Activated naive CD4-positive, alpha-beta T cell treated with anti-CD3 and anti-CD28 coated beads for 36 hours (primary cell): ENCODE data around the gene STX10. TPM values are rescaled to one million over a fixed set of nuclear protein-coding genes. Genes with fewer than 3 reads are reported as not detected.

ENCODE experiments used
- CTCF ChIA-PET: fragments of 350-600 bp; sonication (Branson Sonifier 250); formaldehyde crosslinking; loops from one replicate; lab custom pipeline; 2021; ENCODE audit warnings: antibody characterized with exemption; lab: Charles Lee
- DNase-seq: peaks from one replicate; pipeline ENCODE4 v3.0.0-alpha.2; 2020
- H3K27ac Mint-ChIP-seq: one replicate; pipeline ENCODE4 v1.8.0; 2021; ENCODE audit warnings: mild to moderate bottlenecking, mixed read lengths
- H3K27me3 Mint-ChIP-seq: one replicate; pipeline ENCODE4 v1.8.0; 2021; ENCODE audit warnings: low read depth, mixed read lengths
- H3K36me3 Mint-ChIP-seq: one replicate; pipeline ENCODE4 v1.8.0; 2021; ENCODE audit warnings: low read depth, mixed read lengths
- H3K4me1 Mint-ChIP-seq: one replicate; pipeline ENCODE4 v1.8.0; 2021; ENCODE audit warnings: low read depth, mixed read lengths
- H3K4me3 Mint-ChIP-seq: one replicate; pipeline ENCODE4 v1.8.0; 2021; ENCODE audit warnings: mild to moderate bottlenecking, moderate library complexity, mixed read lengths
- H3K9me3 Mint-ChIP-seq: one replicate; pipeline ENCODE4 v1.8.0; 2021; ENCODE audit warnings: mixed read lengths
- intact Hi-C: fragments of 100-400 bp; cut with micrococcal nuclease; formaldehyde crosslinking; loops from one replicate; pipeline ENCODE4 v1.15.1; 2023
- total RNA-seq, 2 experiments: library from RNA; stranded (reverse); gene quantifications; one replicate each; pipeline ENCODE4 v1.2.3, GENCODE V29; 2021

Gene STX10
- total RNA-seq, 2 experiments from 2014 or later = 48.3 to 48.9 TPM

GRCh38 chr19:13163609-13164342, 13.6 kb upstream of the STX10 start:
- peak; percentile 78 for DNase-seq
- intact Hi-C loops = loop anchor here (1.0 kb wide), 2 partner anchors 8 to 45 kb away; partner anchors contain the start of gene NACC1
- CTCF ChIA-PET = interaction anchor here (0.6 to 3.3 kb wide), 4 partner anchors 9 to 102 kb away, joined by 3 to 14 read pairs (median 5); no protein-coding TSS in a partner anchor
- peaks cover 65% of the 10 kb centered on the region for H3K4me1 Mint-ChIP-seq
- no peaks in the 10 kb centered on the region for H3K36me3 Mint-ChIP-seq
- H3K27me3 Mint-ChIP-seq = no peaks in the 10 kb centered on the region
- peak overlapping the region; percentile 97 for H3K27ac Mint-ChIP-seq
- no peaks in the 10 kb centered on the region for H3K9me3 Mint-ChIP-seq
- H3K4me3 Mint-ChIP-seq = peak overlapping the region; percentile 79

GRCh38 chr19:13162724-13163608, 12.8 kb upstream of the STX10 start:
- peaks cover 65% of the 10 kb centered on the region for H3K4me1 Mint-ChIP-seq
- peak; percentile 98 for DNase-seq
- H3K27me3 Mint-ChIP-seq = no peaks in the 10 kb centered on the region
- intact Hi-C loops = loop anchor here (1.0 kb wide), 2 partner anchors 8 to 45 kb away; partner anchors contain the start of gene NACC1
- H3K36me3 Mint-ChIP-seq = no peaks in the 10 kb centered on the region
- peak overlapping the region; percentile 79 for H3K4me3 Mint-ChIP-seq
- H3K27ac Mint-ChIP-seq = peak overlapping the region; percentile 97
- CTCF ChIA-PET = interaction anchor here (0.6 to 3.3 kb wide), 4 partner anchors 8 to 103 kb away, joined by 3 to 14 read pairs (median 5); no protein-coding TSS in a partner anchor
- no peaks in the 10 kb centered on the region for H3K9me3 Mint-ChIP-seq

GRCh38 chr19:13160557-13160956, 10.4 kb upstream of the STX10 start:
- Mint-ChIP-seq H3K4me1 (peaks cover 63% of the 10 kb centered on the region), H3K36me3 (peaks cover 2% of the 10 kb centered on the region), H3K4me3 (no peak overlapping the region), H3K9me3 (no peaks in the 10 kb centered on the region), H3K27me3 (no peaks in the 10 kb centered on the region), H3K27ac (peak overlapping the region; percentile 60)
- intact Hi-C loops = no loop called here
- DNase-seq = no peak
- CTCF ChIA-PET = interaction anchor here (1.0 kb wide), 1 partner anchor 9 kb away, joined by 3 read pairs; no protein-coding TSS in a partner anchor

GRCh38 chr19:13159713-13160112, 9.5 kb upstream of the STX10 start:
- Mint-ChIP-seq H3K4me3 (no peak overlapping the region), H3K9me3 (no peaks in the 10 kb centered on the region), H3K4me1 (peaks cover 57% of the 10 kb centered on the region), H3K36me3 (peaks cover 9% of the 10 kb centered on the region), H3K27ac (no peak overlapping the region), H3K27me3 (no peaks in the 10 kb centered on the region)
- intact Hi-C loops = loop anchor here (5.0 kb wide), 2 partner anchors 33 to 843 kb away; no protein-coding TSS in a partner anchor
- CTCF ChIA-PET = interaction anchor here (1.8 kb wide), 1 partner anchor 36 kb away, joined by 4 read pairs; no protein-coding TSS in a partner anchor
- DNase-seq = no peak

- peak overlapping the region; percentile 100 for H3K27ac Mint-ChIP-seq
- H3K4me3 Mint-ChIP-seq = peak overlapping the region; percentile 99
- CTCF ChIA-PET = interaction anchor here (0.7 to 1.4 kb wide), 11 partner anchors 8 to 190 kb away, joined by 3 to 7 read pairs (median 3); no protein-coding TSS in a partner anchor
- no peaks in the 10 kb centered on the region for H3K9me3 Mint-ChIP-seq
- peaks cover 29% of the 10 kb centered on the region for H3K36me3 Mint-ChIP-seq
- intact Hi-C loops = loop anchor here (1.0 to 5.0 kb wide), 9 partner anchors 8 to 847 kb away; partner anchors contain the start of gene JUNB
- peaks cover 40% of the 10 kb centered on the region for H3K4me1 Mint-ChIP-seq
- no peaks in the 10 kb centered on the region for H3K27me3 Mint-ChIP-seq
- peak; percentile 86 for DNase-seq
Measured at GRCh38 chr19:13155472-13156359, 5.5 kb upstream of the STX10 start.

- intact Hi-C loops = loop anchor here (1.0 to 5.0 kb wide), 10 partner anchors 8 to 1227 kb away; partner anchors contain the start of genes ADGRE5 and TRIR
- H3K27me3 Mint-ChIP-seq = no peaks in the 10 kb centered on the region
- H3K4me3 Mint-ChIP-seq = peak overlapping the region; percentile 99
- peak overlapping the region; percentile 100 for H3K27ac Mint-ChIP-seq
- CTCF ChIA-PET = interaction anchor here (0.9 to 1.4 kb wide), 9 partner anchors 9 to 189 kb away, joined by 3 to 7 read pairs (median 4); no protein-coding TSS in a partner anchor
- H3K4me1 Mint-ChIP-seq = peaks cover 34% of the 10 kb centered on the region
- peak; percentile 95 for DNase-seq
- peaks cover 30% of the 10 kb centered on the region for H3K36me3 Mint-ChIP-seq
- no peaks in the 10 kb centered on the region for H3K9me3 Mint-ChIP-seq
Measured at GRCh38 chr19:13154911-13155471, 4.8 kb upstream of the STX10 start.

GRCh38 chr19:13154241-13154778, 4.1 kb upstream of the STX10 start:
- intact Hi-C loops = loop anchor here (2.0 to 5.0 kb wide), 6 partner anchors 142 to 1228 kb away; partner anchors contain the start of genes ADGRE5 and TRIR
- Mint-ChIP-seq H3K4me3 (peak overlapping the region; percentile 99), H3K9me3 (no peaks in the 10 kb centered on the region), H3K36me3 (peaks cover 30% of the 10 kb centered on the region), H3K27ac (peak overlapping the region; percentile 100), H3K4me1 (peaks cover 35% of the 10 kb centered on the region), H3K27me3 (no peaks in the 10 kb centered on the region)
- CTCF ChIA-PET = interaction anchor here (1.0 to 1.3 kb wide), 3 partner anchors 9 to 189 kb away, joined by 3 to 7 read pairs (median 3); no protein-coding TSS in a partner anchor
- DNase-seq = peak; percentile 84

GRCh38 chr19:13153569-13154240, 3.5 kb upstream of the STX10 start:
- H3K36me3 Mint-ChIP-seq = peaks cover 30% of the 10 kb centered on the region
- no peaks in the 10 kb centered on the region for H3K9me3 Mint-ChIP-seq
- peak overlapping the region; percentile 99 for H3K4me3 Mint-ChIP-seq
- CTCF ChIA-PET = no interaction called here
- H3K4me1 Mint-ChIP-seq = peaks cover 38% of the 10 kb centered on the region
- DNase-seq = no peak
- no peaks in the 10 kb centered on the region for H3K27me3 Mint-ChIP-seq
- H3K27ac Mint-ChIP-seq = peak overlapping the region; percentile 100
- intact Hi-C loops = loop anchor here (2.0 to 5.0 kb wide), 6 partner anchors 141 to 1229 kb away; partner anchors contain the start of genes ADGRE5 and TRIR

- CTCF ChIA-PET = interaction anchor here (1.1 to 1.6 kb wide), 5 partner anchors 14 to 53 kb away, joined by 3 to 6 read pairs (median 3); no protein-coding TSS in a partner anchor
- H3K4me1 Mint-ChIP-seq = peaks cover 35% of the 10 kb centered on the region
- intact Hi-C loops = loop anchor here (5.0 kb wide), 5 partner anchors 141 to 1229 kb away; partner anchors contain the start of genes ADGRE5 and TRIR
- H3K27me3 Mint-ChIP-seq = no peaks in the 10 kb centered on the region
- H3K9me3 Mint-ChIP-seq = no peaks in the 10 kb centered on the region
- DNase-seq = peak; percentile 95
- peak overlapping the region; percentile 99 for H3K4me3 Mint-ChIP-seq
- H3K27ac Mint-ChIP-seq = peak overlapping the region; percentile 100
- peaks cover 31% of the 10 kb centered on the region for H3K36me3 Mint-ChIP-seq
Measured at GRCh38 chr19:13152974-13153568, 2.9 kb upstream of the STX10 start.
